ENCODE measurements around the gene PTPRG. TPM values are rescaled to one million over a fixed set of nuclear protein-coding genes. Genes with fewer than 3 reads are reported as not detected.

Gene PTPRG
- total RNA-seq, 2 donors from 2014 or later, result 23.9 to 31.6 TPM

- H3K4me3 ChIP-seq, result no peak overlapping the region
- 62 to 65% methylated on average over 6 of the region's 6 CpGs for WGBS, 2 donors
- ATAC-seq, result no peak
These were observed 108.4 kb downstream of the PTPRG start for GRCh38 chr3:61669668-61670299.

GRCh38 chr3:61673651-61674050, 112.3 kb downstream of the PTPRG start:
- ATAC-seq, result no peak
- TF ChIP-seq POLR2A (IDR thresholded peaks at IDR 0.05), result no peak
- TF ChIP-seq CTCF (IDR thresholded peaks at IDR 0.05), result no peak

More at GRCh38 chr3:61669668-61670299, 108.4 kb downstream of the PTPRG start:
- intact Hi-C loops (cut with DNase I), result no loop called here
- TF ChIP-seq CTCF (IDR thresholded peaks at IDR 0.05) (no peak), POLR2A (IDR thresholded peaks at IDR 0.05) (no peak)
- Histone ChIP-seq H3K4me1 (no peaks in the 10 kb centered on the region), H3K27me3 (no peaks in the 10 kb centered on the region), H3K36me3 (replicated peaks in 1 of 2; ENCODE audit: insufficient read depth in 1 of 2, low read depth in 2 of 2) (no peaks in the 10 kb centered on the region), H3K9me3 (no peaks in the 10 kb centered on the region), H3K27ac (no peak overlapping the region)
- no peak for DNase-seq

GRCh38 chr3:61674596-61674995, 113.2 kb downstream of the PTPRG start:
- Histone ChIP-seq H3K4me3 (no peak overlapping the region), H3K4me1 (no peaks in the 10 kb centered on the region), H3K9me3 (no peaks in the 10 kb centered on the region), H3K27ac (no peak overlapping the region), H3K27me3 (no peaks in the 10 kb centered on the region), H3K36me3 (replicated peaks in 1 of 2; ENCODE audit: insufficient read depth in 1 of 2, low read depth in 2 of 2) (no peaks in the 10 kb centered on the region)
- intact Hi-C loops (cut with DNase I), result no loop called here
- no peak for TF ChIP-seq POLR2A (IDR thresholded peaks at IDR 0.05)
- no peak for TF ChIP-seq CTCF (IDR thresholded peaks at IDR 0.05)
- ATAC-seq, result no peak
- WGBS, 2 donors, result 55 to 67% methylated on average over 1 of the region's 1 CpG
- DNase-seq, result no peak

More at GRCh38 chr3:61673651-61674050, 112.3 kb downstream of the PTPRG start:
- WGBS, 2 donors, result 65 to 76% methylated on average over 3 of the region's 3 CpGs
- no peak overlapping the region for H3K4me3 ChIP-seq
- no peaks in the 10 kb centered on the region for H3K4me1 ChIP-seq
- H3K27ac ChIP-seq, result no peak overlapping the region
- intact Hi-C loops (cut with DNase I), result no loop called here
- no peaks in the 10 kb centered on the region for H3K27me3 ChIP-seq
- no peak for DNase-seq
- no peaks in the 10 kb centered on the region for H3K36me3 ChIP-seq (replicated peaks in 1 of 2; ENCODE audit: insufficient read depth in 1 of 2, low read depth in 2 of 2)
- H3K9me3 ChIP-seq, result no peaks in the 10 kb centered on the region

GRCh38 chr3:61679026-61679425, 117.7 kb downstream of the PTPRG start:
- TF ChIP-seq CTCF (IDR thresholded peaks at IDR 0.05) (no peak), POLR2A (IDR thresholded peaks at IDR 0.05) (no peak)
- Histone ChIP-seq H3K27ac (no peak overlapping the region), H3K4me3 (no peak overlapping the region), H3K36me3 (replicated peaks in 1 of 2; ENCODE audit: insufficient read depth in 1 of 2, low read depth in 2 of 2) (no peaks in the 10 kb centered on the region), H3K27me3 (no peaks in the 10 kb centered on the region), H3K9me3 (no peaks in the 10 kb centered on the region), H3K4me1 (no peaks in the 10 kb centered on the region)
- DNase-seq, result no peak
- intact Hi-C loops (cut with DNase I), result no loop called here
- 80 to 92% methylated on average over 4 of the region's 4 CpGs for WGBS, 2 donors
- ATAC-seq, result no peak

- ATAC-seq (no peak), DNase-seq (no peak)
- no peak overlapping the region for H3K4me3 ChIP-seq
- intact Hi-C loops (cut with DNase I), result no loop called here
- WGBS, 2 donors, result 89% methylated on average over 3 of the region's 3 CpGs
- H3K9me3 ChIP-seq, result no peaks in the 10 kb centered on the region
- no peaks in the 10 kb centered on the region for H3K27me3 ChIP-seq
- H3K27ac ChIP-seq, result no peak overlapping the region
- TF ChIP-seq CTCF (IDR thresholded peaks at IDR 0.05) (no peak), POLR2A (IDR thresholded peaks at IDR 0.05) (no peak)
- peaks cover 3% of the 10 kb centered on the region for H3K4me1 ChIP-seq
- H3K36me3 ChIP-seq (replicated peaks in 1 of 2; ENCODE audit: insufficient read depth in 1 of 2, low read depth in 2 of 2), result no peaks in the 10 kb centered on the region
These were observed 119.2 kb downstream of the PTPRG start for GRCh38 chr3:61680617-61681016.

Measured in body of pancreas (tissue), 4 donors.